Activated T-cell treated with anti-CD3 and anti-CD28 coated beads, Interleukin-2, amount 50 U/mL, for 72 hours (primary cell): ENCODE data around the gene JADE1. TPM values are rescaled to one million over a fixed set of nuclear protein-coding genes. Genes with fewer than 3 reads are reported as not detected.

Experiments used
- ATAC-seq, 2 donors: fragments of 150-1000 bp; cut with Tn5 transposase; replicated peaks in 1 of 2; 2 replicates each; pipeline ENCODE4 v1.10.0; 2021; ENCODE audit warnings: moderate library complexity in 2 of 2, mild to moderate bottlenecking in 1 of 2
- DNase-seq, 2 donors: peaks; one replicate each; pipeline ENCODE4 v3.0.0; 2021 to 2022; ENCODE audit warnings: mixed read lengths in 1 of 2
- H3K27ac Mint-ChIP-seq: one replicate; pipeline ENCODE4 v1.8.0; 2022; ENCODE audit warnings: mild to moderate bottlenecking, moderate library complexity, mixed read lengths
- H3K27me3 Mint-ChIP-seq: one replicate; pipeline ENCODE4 v1.8.0; 2022; ENCODE audit warnings: low read depth, mixed read lengths
- H3K36me3 Mint-ChIP-seq, 2 donors: one replicate each; pipeline ENCODE4 v1.8.0; 2022; ENCODE audit warnings: mixed read lengths in 2 of 2, mild to moderate bottlenecking in 1 of 2; ENCODE audit not compliant: insufficient read depth in 2 of 2
- H3K4me1 Mint-ChIP-seq: one replicate; pipeline ENCODE4 v1.8.0; 2022; ENCODE audit warnings: low read depth, mixed read lengths
- H3K4me3 Mint-ChIP-seq, 2 donors: one replicate each; pipeline ENCODE4 v1.8.0; 2022; ENCODE audit warnings: mild to moderate bottlenecking in 2 of 2, mixed read lengths in 2 of 2, moderate library complexity in 2 of 2
- H3K9me3 Mint-ChIP-seq, 2 donors: one replicate each; pipeline ENCODE4 v1.8.0; 2022; ENCODE audit warnings: mixed read lengths in 2 of 2
- total RNA-seq, 2 donors: library from RNA; stranded (reverse); gene quantifications; one replicate each; pipeline ENCODE4 v1.2.3, GENCODE V29; 2022

Gene JADE1
- total RNA-seq, 2 donors from 2014 or later: 30.0 to 34.9 TPM

DNA sequence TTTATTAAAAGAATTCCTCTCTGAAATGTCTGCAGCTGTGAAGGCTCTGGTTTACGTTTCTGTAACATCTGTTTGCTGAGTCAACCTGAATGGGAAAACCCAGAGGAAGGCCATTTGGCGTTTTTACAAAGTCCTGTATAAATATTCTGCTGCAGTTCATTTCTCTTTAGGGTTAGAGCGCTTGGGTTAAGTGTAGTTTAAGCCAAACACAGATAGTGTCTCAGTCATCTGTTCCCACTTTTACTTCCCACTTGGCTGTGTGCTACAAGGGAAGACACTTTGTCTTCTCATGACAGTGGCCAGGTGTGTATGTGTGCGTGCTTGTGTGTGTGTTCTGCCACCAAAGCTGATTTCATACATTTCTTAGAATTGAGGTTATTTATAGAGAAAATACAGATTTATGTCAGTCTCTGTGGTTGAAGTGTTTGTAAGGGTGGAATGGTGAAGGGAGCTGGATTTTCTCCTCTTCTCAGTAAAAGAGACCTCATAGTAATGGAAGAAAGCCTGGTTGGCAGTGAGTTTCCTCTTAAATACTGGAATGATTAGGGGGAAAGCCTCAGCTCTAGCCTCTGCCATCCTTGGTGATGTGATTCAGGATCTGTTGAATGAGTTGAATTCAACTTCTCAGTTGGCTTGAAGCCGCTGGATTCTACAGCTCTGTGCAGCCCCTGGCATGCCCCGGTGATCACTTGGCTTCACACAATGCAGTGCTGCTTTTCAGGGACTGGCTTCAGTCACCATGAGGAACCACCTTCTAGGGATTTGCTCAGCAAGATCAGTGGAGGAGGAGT is 50.6 kb downstream of the JADE1 start:
- H3K4me3 Mint-ChIP-seq: peak overlapping the region in 1 of 2 donors; percentile 13
- H3K9me3 Mint-ChIP-seq: no peaks in the 10 kb centered on the region
- DNase-seq: no peak
- peak; percentile 6 to 10 for ATAC-seq
- peaks cover 55% of the 10 kb centered on the region for H3K4me1 Mint-ChIP-seq
- no peaks in the 10 kb centered on the region for H3K27me3 Mint-ChIP-seq
- peak overlapping the region; percentile 66 for H3K27ac Mint-ChIP-seq
- H3K36me3 Mint-ChIP-seq: peaks cover 13 to 38% of the 10 kb centered on the region in 2 donors

DNA sequence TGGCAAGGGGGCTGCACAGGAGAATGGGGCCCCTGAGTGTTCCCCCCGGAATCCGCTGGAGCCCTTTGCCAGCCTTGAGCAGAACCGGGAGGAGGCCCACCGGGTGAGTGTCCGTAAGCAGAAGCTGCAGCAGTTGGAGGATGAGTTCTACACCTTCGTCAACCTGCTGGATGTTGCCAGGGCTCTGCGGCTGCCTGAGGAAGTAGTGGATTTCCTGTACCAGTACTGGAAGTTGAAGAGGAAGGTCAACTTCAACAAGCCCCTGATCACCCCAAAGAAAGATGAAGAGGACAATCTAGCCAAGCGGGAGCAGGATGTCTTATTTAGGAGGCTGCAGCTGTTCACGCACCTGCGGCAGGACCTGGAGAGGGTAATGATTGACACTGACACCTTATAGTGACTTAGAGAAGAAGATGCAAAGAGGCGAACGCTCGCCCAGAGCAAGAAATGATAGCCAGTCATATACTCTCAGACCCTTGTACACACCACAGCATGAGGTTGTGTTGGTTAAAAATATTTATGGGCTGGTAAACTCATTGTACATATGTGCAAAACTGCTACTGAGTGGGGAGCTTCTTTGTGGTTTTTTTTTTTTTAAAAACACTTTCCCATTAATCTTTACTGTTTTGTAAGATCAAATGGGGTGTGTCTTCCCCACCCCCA is 52.5 kb downstream of the JADE1 start:
- no peaks in the 10 kb centered on the region for H3K9me3 Mint-ChIP-seq
- peaks cover 14 to 37% of the 10 kb centered on the region in 2 donors for H3K36me3 Mint-ChIP-seq
- DNase-seq: no peak
- peak overlapping the region; percentile 88 for H3K27ac Mint-ChIP-seq
- H3K4me3 Mint-ChIP-seq: peak overlapping the region; percentile 46 to 70
- ATAC-seq: peak; percentile 14 to 22
- H3K27me3 Mint-ChIP-seq: no peaks in the 10 kb centered on the region
- H3K4me1 Mint-ChIP-seq: peaks cover 52% of the 10 kb centered on the region

DNA sequence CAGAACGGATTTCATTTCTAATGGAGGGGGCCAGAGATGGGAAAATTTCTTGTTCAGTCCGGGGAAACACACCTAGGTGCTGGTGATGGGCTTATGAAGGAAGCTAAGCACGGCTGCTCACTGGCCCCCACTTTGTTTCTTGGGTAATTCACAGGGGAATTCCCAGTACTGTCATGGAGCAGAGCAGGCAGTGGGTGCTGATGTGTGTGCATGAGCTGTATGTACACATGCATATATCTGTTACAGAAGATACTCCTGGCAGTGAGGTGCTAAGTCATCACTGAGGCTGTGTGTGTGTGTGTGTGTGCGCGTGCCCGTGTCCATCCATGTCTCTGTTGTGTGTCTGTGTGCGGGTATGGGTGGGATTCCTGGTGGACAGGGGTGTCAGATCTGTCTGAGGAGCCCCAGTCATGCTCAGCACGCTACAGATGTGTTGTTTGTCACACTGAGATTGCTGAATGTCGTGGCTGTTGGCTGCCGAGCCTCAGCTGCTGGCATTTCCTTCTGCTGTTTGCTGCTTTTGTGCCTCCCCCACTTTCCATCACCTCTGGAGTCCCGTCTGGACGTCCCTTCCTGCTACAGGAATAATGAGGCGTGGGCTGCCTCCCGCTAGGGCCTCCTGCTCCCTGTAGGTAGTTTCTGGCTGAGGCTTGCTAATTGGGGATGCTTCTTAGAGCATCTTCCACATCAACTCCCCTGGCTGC is 53.3 kb downstream of the JADE1 start:
- peak overlapping the region; percentile 29 to 42 for H3K4me3 Mint-ChIP-seq

DNA sequence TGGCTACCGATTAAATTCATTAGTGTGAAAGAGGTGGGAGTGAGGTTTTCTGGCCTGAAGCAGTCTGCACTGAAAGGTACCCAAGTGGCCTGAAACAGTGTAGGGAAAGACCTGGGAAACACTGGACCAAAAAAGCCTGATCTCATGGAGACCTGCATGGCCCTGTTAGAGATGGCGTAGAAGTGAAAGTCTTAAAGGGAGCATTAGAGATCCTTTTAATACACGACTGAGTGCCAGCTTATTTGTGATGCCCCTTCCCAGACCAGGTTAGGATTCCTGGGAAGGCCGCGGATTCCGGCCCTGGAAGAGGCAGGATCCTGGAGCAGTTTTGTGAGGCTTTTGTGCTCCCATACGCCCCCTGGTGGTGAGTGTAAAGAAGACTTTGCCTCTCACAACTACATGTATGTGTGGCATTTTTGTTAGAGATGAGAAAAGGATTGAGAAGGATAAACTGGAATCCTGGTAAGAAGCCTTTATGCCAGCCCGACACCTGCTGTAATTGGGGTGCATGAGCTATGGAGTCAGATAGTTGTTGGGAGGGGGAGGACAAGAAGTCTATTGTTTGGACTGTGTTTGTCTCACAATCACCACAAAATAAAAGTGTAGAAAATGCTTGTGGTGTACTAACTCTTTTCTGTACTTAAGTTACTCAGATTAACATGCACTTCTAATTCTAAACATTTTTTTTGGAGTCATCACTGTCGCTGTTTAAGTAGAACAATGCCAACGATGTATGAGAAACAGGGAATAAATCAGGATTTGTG is 54.0 kb downstream of the JADE1 start:
- H3K4me3 Mint-ChIP-seq: peak overlapping the region; percentile 29 to 42
- peak; percentile 48 to 71 for DNase-seq
- peaks cover 14 to 30% of the 10 kb centered on the region in 2 donors for H3K36me3 Mint-ChIP-seq

More for the DNA sequence above, 53.3 kb downstream of the JADE1 start:
- Mint-ChIP-seq H3K9me3 (no peaks in the 10 kb centered on the region), H3K27me3 (no peaks in the 10 kb centered on the region), H3K36me3 (peaks cover 15 to 32% of the 10 kb centered on the region in 2 donors), H3K4me1 (peaks cover 52% of the 10 kb centered on the region), H3K27ac (peak overlapping the region; percentile 24)
- DNase-seq (peak; percentile 40 to 48), ATAC-seq (peak; percentile 84 to 89)

DNA sequence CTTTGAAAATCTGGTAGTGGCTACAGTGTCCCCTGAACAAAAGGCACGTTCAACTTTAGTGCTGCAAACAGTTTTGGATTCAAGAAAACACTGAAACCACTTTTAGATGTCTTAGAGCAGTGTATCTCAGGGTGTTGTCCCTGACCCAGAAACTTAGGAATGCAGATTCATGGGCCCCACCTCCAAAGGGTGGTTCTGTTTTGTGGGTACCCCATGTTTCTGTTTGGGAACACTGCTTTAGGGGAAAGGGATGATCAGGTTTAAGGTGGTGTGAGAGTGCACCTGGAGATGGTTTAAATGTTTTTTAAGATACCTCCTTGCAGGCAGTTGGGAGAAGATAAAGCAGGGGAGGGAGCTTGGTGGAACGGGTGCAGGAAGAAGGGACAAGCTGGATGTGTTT is 55.6 kb downstream of the JADE1 start:
- H3K4me3 Mint-ChIP-seq: no peak overlapping the region
- DNase-seq (no peak), ATAC-seq (no peak)
- no peaks in the 10 kb centered on the region for H3K27me3 Mint-ChIP-seq
- peaks cover 47% of the 10 kb centered on the region for H3K4me1 Mint-ChIP-seq
- H3K27ac Mint-ChIP-seq: peak overlapping the region; percentile 54
- H3K9me3 Mint-ChIP-seq: no peaks in the 10 kb centered on the region
- H3K36me3 Mint-ChIP-seq: peaks cover 8 to 29% of the 10 kb centered on the region in 2 donors

More for the DNA sequence above, 54.0 kb downstream of the JADE1 start:
- Mint-ChIP-seq H3K4me1 (peaks cover 52% of the 10 kb centered on the region), H3K27ac (peak overlapping the region; percentile 42), H3K27me3 (no peaks in the 10 kb centered on the region), H3K9me3 (no peaks in the 10 kb centered on the region)
- peak in 1 of 2 donors; percentile 25 for ATAC-seq

DNA sequence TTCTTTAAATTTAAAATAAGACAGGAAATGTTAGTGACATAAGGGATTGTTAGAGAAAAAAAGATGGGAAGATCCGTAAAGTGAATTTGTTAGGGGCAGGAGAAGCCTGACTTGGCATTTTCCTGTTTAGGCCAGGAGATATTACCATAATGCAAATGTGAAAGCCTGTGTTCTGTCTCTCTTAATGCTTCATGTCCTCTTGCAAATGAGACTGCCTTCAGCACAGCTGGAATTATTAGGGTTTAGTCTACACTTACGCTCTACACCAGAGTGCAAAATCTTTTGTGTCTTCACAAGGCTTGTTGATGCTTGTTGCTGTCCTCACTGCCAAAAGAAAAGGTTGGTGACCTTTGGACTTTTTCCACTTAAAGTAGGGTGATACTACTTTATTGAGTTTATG is 56.8 kb downstream of the JADE1 start:
- H3K4me1 Mint-ChIP-seq: peaks cover 38% of the 10 kb centered on the region
- no peaks in the 10 kb centered on the region for H3K27me3 Mint-ChIP-seq
- ATAC-seq (no peak), DNase-seq (no peak)
- H3K27ac Mint-ChIP-seq: peak overlapping the region; percentile 26
- no peaks in the 10 kb centered on the region for H3K9me3 Mint-ChIP-seq
- peaks cover 12 to 35% of the 10 kb centered on the region in 2 donors for H3K36me3 Mint-ChIP-seq
- H3K4me3 Mint-ChIP-seq: no peak overlapping the region

DNA sequence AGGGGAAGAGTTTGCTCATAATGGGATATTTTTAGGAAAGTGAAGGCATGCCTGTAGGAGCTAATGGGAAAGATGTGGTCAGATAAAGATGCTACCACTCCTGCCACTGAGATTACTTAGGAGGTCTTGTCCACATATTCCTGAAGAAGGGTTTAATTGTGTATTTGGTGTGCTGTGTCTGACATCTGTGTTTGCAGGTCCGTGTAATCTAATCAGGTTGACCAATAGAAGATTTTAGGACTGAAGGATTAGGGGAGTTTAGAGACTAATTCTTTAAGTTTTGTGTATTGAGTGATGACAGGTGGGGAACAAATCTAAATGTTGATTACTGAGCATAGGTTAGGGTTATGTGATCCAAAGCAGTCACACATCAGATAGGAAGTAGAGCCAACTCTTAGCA is 57.2 kb downstream of the JADE1 start:
- Mint-ChIP-seq H3K4me1 (peaks cover 34% of the 10 kb centered on the region), H3K4me3 (no peak overlapping the region), H3K36me3 (peaks cover 14 to 37% of the 10 kb centered on the region in 2 donors), H3K27me3 (no peaks in the 10 kb centered on the region), H3K9me3 (no peaks in the 10 kb centered on the region), H3K27ac (peak overlapping the region; percentile 26)
- ATAC-seq (no peak), DNase-seq (no peak)

DNA sequence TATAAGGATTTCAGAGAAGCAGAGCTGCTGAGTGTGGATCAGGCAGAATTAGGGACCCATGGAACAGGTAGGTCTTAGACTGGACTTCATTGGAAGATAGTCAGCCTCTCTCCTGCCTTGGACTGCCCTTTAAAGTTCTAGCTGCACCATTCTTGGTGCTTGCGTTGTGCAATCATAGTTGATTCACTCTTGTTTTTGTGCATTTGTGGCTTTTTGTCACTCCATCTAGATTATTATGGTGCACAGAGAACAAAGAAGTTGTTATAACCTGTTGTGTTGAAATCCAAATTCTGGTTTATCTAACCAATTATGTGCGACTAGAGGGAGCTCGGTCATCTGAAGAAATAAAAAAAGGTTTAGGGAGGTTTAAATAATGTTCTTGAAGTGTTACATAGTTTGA is 59.3 kb downstream of the JADE1 start:
- Mint-ChIP-seq H3K27ac (peak overlapping the region; percentile 90), H3K27me3 (no peaks in the 10 kb centered on the region), H3K9me3 (no peaks in the 10 kb centered on the region), H3K4me1 (peaks cover 14% of the 10 kb centered on the region), H3K36me3 (peaks cover 13 to 45% of the 10 kb centered on the region in 2 donors), H3K4me3 (no peak overlapping the region)
- ATAC-seq (no peak), DNase-seq (no peak)

DNA sequence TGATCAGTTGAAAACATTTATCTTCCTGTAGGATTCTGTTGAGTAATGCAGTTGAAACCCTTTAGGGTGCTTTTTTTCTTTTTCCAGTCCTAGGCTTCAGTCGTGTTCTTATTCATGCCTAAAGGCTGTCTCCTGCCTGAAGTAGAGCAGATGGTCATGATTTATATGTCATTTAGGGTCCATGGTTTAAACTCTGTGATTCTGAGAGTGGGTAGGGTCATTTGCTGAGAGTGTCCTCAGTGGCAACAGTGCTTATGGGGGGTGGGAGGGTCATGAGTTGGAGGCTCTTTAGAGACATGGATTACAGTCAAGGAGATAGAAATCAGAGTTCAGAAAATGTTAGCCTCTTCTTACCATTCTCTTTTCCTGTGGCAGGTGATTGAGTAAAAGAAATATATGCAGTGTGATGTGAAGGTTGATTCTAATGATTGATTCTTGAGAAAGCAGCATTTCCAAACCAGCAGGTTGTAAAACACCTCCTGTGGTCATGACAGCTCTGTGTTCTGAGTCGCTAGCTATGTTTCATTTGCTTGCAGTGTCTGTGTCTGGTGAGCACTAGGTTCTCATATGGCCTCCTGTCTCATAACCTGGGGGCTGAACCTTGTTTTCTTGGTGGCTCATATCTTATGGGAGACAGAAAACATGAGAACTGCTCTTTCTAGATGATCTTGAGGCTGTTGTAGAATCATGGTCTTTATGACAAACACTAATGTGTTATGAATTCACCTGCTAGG is 60.4 kb downstream of the JADE1 start:
- Mint-ChIP-seq H3K27ac (peak overlapping the region; percentile 90), H3K27me3 (no peaks in the 10 kb centered on the region), H3K4me3 (peak overlapping the region in 1 of 2 donors; percentile 0), H3K9me3 (no peaks in the 10 kb centered on the region), H3K36me3 (peaks cover 13 to 44% of the 10 kb centered on the region in 2 donors), H3K4me1 (peaks cover 13% of the 10 kb centered on the region)
- peak; percentile 89 to 95 for ATAC-seq
- peak in 1 of 2 donors; percentile 15 for DNase-seq

DNA sequence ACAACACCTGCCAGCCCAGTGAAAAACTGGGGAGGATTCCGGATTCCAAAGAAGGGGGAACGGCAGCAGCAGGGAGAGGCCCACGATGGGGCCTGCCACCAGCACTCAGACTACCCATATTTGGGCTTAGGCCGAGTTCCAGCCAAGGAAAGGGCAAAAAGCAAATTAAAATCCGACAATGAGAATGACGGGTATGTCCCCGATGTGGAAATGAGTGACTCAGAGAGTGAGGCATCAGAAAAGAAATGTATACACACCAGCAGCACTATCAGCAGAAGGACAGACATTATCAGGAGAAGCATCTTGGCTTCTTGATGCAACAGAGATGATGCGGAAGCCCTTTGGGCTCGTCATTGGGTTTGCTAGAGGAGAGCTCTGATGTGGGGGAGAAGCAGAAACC is 62.4 kb downstream of the JADE1 start:
- Mint-ChIP-seq H3K36me3 (peaks cover 11 to 34% of the 10 kb centered on the region in 2 donors), H3K27me3 (no peaks in the 10 kb centered on the region), H3K27ac (peak overlapping the region; percentile 21), H3K9me3 (no peaks in the 10 kb centered on the region), H3K4me1 (peaks cover 13% of the 10 kb centered on the region), H3K4me3 (no peak overlapping the region)
- ATAC-seq: no peak
- no peak for DNase-seq

DNA sequence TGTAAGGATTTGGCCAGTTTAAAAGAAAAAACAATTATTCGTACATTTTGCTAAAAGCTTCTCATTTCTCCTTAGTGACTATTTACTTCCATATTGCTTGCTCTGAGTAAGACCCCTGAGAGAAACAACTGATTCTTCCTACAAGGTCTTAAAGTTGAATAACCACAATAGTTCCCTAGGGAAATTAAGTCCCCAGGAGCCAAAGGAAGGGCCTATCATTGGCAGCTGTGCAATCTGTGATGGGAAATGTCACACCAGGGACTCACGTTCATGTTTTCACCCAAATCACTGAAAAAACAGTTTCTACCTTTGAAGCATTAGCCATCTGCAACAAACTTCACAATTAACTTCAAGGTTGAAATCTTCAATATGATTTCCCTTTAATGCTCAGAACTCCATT is 66.7 kb downstream of the JADE1 start:
- Mint-ChIP-seq H3K27ac (no peak overlapping the region), H3K9me3 (no peaks in the 10 kb centered on the region), H3K27me3 (no peaks in the 10 kb centered on the region), H3K4me1 (no peaks in the 10 kb centered on the region), H3K4me3 (no peak overlapping the region), H3K36me3 (peaks cover 6 to 18% of the 10 kb centered on the region in 2 donors)
- DNase-seq (no peak), ATAC-seq (no peak)

DNA sequence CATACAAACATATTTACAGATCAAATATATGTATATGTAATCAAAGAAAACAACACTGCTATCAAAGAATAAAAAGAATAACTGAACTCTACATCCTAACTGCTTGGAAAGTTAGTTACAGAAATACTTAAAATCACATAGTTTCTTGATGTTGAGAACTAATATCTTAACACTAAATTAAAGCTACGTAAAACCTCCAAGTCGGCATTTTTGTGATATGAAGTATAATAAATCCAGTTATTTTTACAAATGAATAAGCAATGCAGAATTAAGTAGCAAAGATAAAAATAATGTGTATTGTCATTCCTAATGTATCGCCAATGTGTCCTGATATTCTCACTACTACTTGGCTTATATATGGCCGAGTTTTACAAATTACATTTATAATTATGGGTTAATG is 68.4 kb downstream of the JADE1 start:
- no peaks in the 10 kb centered on the region for H3K4me1 Mint-ChIP-seq
- no peak overlapping the region for H3K4me3 Mint-ChIP-seq
- no peak overlapping the region for H3K27ac Mint-ChIP-seq
- H3K36me3 Mint-ChIP-seq: peaks cover 0 to 2% of the 10 kb centered on the region in 2 donors
- no peaks in the 10 kb centered on the region for H3K27me3 Mint-ChIP-seq
- H3K9me3 Mint-ChIP-seq: no peaks in the 10 kb centered on the region
- DNase-seq (no peak), ATAC-seq (no peak)
